ENCODE results near the gene SLC38A6.
A peak's percentile ranks its signal among the peaks of the same experiment; 100 is the strongest.

Gene SLC38A6

DNA sequence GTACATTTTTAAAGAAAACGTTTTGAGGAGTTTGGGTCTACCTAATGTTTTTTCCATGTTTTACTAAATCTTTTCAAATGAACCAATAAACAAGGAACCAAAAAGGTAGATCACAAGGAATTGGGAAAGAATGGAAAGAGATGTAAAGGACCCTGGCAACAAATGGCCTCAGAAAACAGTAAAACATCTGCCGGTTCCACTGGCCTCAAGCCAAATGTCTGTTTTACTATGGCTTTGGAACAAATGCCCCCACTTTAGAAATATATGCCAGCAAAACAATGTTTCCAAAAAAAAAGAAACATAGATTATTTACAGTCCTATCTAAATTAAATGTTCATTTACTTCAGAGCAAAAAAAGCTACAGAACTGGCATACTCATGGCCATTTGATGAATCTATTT, 3.2 kb upstream of the SLC38A6 start:
- DNase-seq (ENCODE audit: low spot score), result no peak

DNA sequence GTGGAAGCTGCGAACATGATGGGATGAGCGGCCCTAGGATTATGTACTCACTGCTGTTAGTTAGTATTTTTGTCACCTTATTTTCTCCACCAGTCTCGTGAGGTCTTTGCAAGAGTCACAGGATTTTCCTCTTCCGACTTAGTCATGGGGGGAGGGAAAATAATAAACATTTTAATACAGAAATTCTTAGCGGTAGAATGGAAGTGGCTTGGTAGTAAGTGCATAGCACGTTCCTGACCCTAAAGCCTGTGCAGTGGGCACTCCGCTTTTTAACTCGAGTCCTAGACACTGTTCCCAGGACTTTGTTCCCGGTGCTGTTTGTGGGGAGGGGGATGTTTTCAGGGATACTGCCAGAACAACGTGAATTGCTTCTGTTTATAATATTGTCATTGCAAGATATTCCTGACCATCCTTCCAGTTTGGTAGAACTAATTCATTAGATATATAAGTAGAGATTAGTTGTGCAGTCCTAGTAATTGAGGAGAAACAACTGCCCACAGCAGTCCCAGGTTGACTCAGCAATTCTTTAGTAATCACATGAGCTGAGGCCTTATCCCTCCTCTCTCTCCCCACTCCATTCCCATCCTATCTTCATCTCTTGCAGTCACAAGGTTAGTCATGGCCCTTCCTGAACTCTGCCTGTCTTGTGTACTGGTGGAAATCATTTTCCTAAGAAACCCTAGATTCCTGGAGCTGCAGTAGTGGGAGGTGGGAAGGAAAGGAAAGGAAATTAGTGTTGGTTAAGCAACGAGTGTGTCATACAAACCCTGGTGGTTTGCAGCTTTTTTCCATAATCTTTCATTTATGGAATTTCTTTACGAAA, 799 bp downstream of the SLC38A6 start:
- peak; percentile 56 for DNase-seq (ENCODE audit: low spot score)

DNA sequence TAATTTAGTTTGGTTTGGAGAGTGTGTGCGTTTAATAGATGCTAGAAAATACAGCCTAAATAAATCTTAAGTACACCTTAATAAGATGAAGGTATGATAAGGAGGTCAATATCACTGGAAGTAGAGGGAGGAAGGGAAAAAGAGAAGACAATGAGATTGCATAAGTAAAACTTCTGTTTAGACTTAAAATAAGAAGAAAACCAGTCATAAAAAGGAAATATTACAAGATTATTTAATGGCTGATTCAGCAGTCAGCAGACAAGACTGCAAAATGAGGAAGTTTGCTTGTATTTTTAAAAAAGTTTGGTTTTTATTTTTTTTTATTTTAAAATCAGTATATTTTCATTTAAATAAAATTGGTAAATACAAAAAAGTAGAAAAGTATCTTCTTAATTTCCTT, 3.2 kb downstream of the SLC38A6 start:
- DNase-seq (ENCODE audit: low spot score), result no peak

DNA sequence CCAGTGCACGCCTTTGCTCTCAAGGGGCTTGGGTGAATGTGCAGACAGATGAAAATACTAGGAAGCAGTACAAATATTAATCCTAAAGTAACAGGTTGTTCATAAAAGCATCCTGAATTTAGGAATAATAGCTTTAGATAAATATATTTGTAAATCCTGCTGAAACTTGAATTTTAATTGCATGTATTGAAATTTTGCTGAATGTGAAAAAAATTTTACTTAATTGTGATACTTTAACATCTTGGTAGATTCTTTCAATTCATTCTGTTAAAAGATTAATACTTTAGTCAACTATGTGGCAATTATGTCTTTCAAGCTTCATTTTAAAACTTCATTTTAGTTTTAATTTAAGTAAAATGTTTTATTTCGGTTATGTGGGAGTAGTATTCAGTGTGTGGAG, 5.5 kb downstream of the SLC38A6 start:
- no peak for DNase-seq (ENCODE audit: low spot score)

DNA sequence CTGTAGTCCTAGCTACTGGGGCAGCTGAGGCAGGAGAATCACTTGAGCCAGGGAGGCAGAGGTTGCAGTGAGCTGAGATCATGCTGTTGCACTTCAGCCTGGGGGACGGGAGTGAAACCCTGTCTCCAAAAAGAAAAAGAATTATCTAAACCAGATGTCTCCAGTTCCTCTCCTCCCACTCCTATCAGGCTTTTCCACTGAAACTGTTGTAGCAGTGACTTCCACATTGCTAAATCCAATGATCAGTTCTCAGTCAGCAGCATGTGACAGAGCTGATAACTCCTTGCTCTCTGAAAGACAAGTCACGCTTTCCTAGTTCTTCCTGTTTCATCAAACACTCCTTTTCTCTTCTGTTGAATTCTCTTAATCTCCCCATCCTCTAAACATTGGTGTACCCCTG, 8.6 kb downstream of the SLC38A6 start:
- DNase-seq (ENCODE audit: low spot score), result peak; percentile 72

DNA sequence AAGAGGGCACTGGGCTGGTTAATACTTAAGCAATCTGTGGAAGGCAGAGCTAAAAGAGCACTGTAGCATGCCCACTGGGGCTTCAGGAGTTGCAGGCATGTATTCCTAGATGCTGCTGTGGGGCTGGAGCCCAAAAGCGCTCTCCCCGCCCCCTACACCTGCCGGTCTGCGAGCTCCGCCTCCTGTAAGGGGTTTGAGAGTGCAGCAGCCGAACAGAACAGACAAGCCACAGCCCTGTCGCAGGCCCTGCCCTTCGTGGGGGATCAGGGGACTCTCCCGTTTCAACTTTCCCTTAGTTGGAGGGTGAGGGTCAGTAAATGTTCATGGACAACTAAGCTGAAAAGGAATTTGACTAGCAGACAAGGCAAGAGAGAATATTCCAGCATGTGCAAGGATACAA, 17.6 kb downstream of the SLC38A6 start:
- DNase-seq (ENCODE audit: low spot score), result no peak

DNA sequence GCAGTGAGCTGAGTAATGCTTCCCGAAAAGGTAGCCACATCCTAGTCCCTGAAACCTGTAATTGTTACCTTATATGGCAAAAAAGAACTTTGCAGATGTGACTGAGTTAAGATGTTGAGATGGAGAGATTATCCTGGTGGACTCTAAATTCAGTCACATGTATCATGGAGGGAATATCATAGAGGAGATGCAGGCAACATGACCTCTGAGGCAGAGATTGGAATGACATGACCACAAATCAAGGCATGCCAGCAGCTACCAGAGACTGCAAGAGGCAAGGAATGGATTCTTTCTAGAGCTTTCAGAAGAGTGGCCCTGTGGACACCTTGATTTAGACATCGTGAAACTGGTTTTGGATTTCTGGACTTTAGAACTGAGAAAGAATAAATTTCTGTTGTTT, 18.5 kb downstream of the SLC38A6 start:
- no peak for DNase-seq (ENCODE audit: low spot score)

DNA sequence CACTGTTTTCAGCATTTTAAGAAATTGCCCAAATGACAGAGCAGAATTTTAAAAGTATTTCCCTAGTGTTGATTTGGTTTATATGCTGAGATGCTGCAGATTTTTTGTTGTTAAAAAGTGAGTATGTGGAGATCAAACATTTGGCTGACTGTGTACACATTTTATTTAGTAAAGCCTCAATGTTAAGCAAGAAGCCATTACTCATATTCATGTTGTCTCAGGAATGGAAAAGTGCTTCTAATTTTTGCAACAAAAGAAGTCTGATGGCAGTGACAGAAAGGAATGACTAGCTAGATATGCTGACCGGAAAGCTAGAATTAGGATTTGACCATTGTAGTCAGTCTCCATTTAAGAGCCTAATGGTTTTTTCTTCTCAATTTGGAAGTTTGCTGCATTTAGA, 22.5 kb downstream of the SLC38A6 start:
- DNase-seq (ENCODE audit: low spot score), result peak; percentile 47

DNA sequence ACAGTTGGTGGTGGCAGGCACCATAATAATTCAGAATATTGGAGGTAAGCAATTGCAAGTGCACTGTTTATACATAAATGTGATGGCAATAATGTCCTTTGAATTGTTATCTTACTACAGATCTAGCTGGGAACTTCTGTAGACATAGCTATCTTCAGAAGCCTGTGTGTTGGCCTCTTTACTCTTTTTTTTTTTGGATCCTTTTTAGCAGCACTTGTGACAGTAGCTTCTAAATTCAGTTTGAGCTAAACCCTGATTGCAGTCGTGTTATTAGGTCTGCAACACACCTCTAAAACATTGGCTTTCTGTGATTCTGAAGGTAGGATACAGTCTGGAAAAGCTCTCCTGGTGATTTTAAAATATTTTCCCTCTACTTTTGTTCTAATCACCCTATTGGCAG, 38.5 kb downstream of the SLC38A6 start:
- DNase-seq (ENCODE audit: low spot score), result no peak

DNA sequence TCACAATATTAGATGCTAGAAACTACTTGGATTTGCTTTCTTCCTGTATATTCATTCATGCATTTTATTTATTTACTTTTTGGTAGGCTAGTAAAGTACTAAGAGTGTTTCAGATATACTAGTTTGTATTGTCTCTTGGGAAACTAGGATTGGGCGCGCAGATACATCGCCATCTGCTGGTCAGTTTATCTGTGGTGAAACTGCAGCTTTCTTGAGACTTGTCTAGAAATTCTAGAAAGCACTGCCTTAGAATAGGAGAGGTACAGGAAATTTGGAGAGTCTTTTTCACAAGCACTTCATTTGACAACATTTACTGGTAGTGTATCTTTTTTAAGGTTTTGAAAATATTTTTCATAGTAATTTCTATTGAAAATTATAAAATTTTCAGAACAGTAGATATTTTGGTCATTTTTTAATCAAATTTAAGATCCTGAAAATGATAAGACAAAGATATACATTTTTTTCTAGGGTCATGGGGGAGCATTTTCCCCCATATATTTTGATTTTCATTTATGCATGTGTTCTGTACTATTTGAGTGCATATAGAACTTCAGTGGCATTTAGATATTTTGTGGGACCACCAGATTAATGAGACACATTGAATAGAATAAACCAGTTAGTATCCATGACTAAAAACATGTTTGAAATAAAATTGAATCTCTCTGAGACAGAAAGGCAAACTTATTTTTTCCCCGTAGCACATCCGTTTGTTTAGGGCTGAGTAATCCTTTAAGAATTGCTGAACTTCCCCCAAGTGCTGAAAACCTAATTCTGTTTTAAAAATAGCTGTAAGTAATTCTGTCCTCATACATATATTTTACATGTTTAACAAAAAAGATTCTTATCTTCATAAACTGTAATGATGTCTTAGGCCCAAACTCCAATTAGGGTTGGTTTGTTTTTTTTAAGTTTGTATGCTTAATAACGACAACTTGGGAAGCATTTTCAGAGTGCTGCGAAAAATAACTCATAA, 44.5 kb downstream of the SLC38A6 start:
- DNase-seq (ENCODE audit: low spot score), result peak; percentile 61

DNA sequence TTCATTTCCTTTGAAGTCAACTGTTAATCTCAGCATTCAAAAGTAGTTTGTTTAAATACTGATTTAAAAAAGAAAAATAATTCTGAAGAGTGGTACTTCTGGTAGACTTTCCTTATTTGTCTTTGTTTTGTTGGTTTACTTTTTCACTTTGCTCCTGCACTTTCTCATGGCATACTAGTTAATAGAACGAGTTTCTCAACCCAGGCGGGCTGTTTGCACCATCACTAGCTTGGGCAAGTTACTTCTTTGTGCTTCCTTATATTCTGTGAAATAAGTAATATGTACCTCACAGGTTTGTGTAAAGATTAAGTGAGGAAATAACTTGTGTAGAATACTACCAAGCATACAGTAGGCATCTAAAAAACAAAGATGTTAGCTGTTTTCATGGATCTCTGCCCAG, 45.5 kb downstream of the SLC38A6 start:
- DNase-seq (ENCODE audit: low spot score), result no peak

DNA sequence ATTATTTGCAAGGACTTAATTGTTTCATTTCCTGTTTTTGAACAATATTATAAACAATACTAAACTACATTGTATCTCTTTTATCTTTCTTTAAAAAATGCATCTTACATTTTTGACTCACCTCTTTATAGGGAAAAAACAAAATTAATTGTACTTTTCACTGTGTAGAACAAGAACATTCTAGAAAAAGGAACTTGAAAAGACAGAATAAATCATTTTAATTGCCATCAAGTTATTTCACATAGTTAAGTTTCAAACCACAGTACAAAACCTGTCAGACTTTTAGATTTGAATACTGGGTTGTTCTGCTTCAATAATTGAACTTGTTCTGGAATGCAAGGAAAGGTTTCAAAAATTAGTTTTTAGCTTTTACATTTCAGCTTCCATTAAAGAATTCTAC, 50.0 kb downstream of the SLC38A6 start:
- no peak for DNase-seq (ENCODE audit: low spot score)

DNA sequence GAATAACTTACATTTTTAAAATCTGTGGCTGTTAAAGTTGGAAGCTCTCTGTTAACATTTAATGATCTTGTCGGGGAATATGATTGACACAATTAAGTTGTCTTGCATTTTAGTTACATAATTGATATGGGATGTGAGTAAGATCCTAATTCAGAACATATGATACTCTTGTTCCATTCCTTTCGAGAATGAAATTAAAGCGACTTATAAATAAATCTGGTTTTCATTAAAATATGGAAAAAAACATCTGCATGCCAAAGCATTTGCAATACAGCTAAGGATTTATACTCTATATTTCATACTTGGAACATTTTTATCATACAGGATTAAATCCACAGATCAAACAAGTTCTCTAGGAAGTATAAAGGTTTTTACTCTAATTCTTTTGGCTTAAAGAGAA, 52.0 kb downstream of the SLC38A6 start:
- peak; percentile 34 for DNase-seq (ENCODE audit: low spot score)

DNA sequence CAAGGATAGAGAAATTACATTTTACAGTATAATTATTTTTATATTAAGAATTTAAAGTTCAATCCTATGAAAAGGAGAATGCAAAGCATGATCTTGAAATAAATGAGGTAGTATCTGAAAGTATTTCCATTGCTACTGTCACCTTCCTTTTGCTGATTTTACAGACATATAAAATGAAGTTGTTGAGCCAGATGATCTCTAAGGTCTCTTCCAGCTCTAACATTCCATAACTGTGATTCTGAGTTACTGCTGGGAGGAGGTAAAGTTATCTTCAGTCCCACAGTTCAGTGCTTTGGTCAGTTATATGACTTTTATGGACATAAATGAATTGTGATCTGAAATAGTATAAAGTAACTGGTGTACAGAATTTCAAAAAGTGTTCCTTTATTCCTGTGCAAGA, 52.8 kb downstream of the SLC38A6 start:
- peak; percentile 36 for DNase-seq (ENCODE audit: low spot score)

DNA sequence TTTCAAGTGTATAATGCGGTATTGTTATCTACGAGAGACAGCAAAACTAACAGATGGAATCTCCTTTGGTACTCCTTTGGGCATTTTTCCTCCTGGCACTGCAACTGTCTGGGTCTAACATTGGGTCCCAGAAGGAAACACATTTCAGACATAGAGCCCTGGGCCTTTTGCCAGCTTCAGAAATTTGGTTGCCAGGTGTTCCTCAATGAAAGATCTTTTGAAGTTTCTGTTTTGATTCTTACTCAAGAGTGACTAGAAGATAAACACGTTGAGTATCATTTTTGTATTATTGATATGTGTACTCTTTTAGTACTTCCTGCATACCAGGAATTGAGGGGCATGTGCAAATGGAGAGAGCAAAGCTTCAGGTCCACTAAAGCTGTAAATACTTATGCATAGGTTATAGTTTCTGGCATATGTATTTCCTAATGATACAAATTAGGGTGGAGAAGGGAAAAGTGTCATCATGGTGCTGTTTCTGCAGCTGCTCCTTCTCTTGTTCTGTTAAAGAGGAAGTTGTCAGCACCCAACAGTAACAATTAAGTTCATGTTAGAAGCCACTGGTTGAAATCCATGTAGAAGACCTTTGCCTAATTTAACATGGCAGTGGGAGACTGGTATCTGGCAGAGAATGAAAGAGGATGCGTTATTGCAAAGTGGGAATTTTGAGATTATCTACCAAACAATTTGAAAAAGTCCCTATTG, 53.5 kb downstream of the SLC38A6 start:
- DNase-seq (ENCODE audit: low spot score), result no peak

DNA sequence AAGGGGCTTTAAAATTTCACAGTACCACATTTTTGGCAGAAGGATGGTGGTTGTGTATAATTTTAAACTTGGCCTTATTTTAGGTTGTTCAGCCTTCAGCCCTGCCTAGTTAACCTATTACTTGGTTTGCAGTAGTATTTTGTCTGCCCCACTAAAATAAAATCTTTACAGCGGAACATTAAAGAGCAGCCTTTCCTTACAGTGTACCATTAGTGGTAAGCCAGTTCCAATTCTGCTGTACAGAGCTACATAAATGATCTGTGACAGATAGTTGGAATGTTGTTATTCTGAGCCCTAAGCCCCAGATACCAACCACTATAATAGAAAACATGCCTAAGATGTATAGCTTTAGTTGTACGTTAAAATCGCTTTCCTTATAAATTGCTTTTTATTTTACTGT, 56.2 kb downstream of the SLC38A6 start:
- no peak for DNase-seq (ENCODE audit: low spot score)

DNA sequence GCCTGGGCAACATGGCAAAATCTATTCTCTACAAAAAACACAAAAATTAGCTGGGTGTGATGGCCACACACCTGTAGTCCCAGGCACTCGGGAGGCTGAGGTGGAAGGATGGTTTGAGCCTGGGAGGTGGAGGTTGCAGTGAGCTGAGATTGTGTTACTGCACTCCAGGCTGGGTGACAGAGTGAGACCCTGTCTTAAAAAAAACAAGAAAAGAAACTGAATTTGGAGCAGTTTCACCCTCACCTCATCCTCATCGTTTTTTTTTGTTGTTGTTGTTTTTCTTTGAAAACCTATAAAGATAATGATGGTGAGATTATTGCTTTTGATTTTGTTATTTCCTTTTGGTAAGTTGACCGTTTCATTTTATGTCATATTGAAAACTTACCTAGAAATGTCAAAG, 60.7 kb downstream of the SLC38A6 start:
- DNase-seq (ENCODE audit: low spot score), result no peak

DNA sequence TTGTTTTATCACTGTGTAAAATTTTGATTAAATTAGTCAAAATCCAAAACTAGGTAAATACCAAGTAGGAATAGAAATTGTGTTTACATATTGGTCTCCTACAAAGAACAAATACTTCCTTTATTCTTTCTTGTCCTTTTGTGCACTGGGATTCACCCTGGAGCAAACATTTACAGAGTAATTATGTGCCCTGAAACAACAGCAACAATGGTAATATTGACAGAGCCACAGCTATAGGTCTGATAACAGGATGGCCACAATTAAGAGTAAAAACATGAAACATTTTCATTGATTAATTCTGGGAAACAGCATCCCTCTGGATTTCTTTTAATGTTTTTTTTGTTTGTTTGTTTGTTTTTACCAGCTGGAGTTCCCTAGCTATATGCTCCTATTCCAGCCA, 61.2 kb downstream of the SLC38A6 start:
- DNase-seq (ENCODE audit: low spot score), result no peak

DNA sequence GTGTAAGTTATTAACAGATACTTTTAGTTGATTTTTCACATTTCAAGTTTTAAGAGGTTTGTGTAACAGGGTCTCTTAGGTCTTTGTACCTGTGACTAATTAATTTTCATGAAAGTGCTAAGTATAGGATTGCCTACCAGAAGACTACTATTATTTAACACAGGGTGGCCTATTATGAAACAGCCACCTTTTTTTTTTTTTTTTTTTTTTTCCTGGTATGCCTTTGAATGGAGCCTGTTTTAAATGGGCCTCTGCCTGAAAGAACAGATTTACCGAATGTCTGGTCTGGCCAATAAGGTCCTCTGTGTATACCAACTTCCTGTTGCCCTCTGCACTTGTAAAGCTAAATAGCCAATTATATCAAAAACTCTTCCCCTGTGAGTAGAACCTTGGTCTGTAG, 62.5 kb downstream of the SLC38A6 start:
- no peak for DNase-seq (ENCODE audit: low spot score)

DNA sequence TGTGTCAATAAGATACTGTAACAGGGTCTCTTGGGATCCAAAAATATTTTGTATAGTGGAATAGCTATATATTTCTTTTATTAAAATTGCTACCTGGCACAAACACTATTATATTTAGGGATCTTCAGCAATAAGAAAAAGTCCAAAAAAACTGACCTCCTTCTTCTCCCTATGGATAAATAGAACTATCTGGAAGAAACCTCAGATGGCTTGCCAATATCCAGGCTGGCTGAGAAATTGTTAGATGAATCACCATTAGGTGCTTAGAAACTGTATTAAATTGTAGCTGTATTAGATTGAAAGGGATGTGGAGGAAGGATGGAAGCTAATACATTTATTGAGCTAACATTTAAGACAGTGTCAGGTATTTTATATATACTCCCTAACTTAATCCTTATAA, 66.0 kb downstream of the SLC38A6 start:
- DNase-seq (ENCODE audit: low spot score), result no peak

DNA sequence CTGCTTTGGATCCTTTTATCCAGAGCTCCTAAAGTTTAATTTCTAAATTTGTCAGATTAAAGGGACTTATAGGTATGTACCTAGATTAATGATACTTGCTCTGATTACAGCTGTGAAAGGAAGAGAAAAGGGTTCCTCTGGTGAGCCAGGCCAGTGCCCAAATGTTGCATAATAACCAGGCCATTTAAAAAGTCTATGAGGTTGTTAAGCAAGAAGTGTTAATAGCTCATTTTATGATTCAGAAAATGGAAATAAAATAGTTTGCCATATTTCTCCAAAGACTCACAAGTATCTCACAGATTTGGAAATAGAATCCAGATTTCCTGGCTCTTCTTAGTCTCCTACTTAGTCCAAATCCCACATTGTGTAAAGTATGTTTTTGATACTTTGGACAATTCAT, 67.6 kb downstream of the SLC38A6 start:
- DNase-seq (ENCODE audit: low spot score), result peak; percentile 31

DNA sequence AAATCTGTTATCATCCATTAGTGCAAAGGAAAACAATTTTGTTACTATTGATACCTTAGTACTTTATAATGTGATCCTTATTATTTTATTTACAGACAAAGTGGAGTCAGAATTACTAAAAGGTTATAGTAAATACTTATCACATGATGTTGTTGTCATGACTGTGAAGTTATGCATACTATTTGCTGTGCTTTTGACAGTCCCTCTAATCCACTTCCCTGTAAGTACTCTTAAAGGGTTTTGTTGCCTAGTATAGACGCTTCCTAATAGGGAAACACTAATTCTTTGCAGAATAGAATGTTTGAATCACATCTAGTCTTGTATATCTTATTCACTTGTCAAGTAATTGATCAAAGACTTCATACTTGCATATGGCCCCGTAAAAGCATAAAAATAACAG, 69.4 kb downstream of the SLC38A6 start:
- DNase-seq (ENCODE audit: low spot score), result no peak

DNA sequence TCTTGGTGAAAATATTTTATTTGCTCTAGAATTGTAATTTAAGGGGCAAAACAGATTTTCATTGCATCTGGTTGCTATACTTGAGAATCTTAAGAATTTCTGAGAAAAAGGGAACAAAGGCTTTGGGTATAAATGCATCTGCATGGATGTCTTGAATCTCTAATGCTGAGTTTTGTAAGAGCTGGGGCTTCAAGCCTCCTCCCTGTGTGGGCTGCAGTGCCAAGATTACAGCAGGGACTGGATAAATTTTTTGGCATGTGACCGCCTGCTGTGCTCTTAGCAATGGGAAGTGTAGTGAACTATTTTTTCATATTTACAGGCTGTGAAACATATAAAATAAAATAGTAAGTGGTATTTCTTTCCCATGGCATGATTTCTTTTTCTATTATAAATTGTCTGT, 70.0 kb downstream of the SLC38A6 start:
- DNase-seq (ENCODE audit: low spot score), result peak; percentile 11

Data from GM03348 (cell line).